K562 (cell line): Measurements from ENCODE around the gene POR. TPM values are rescaled to one million over a fixed set of nuclear protein-coding genes. Genes with fewer than 3 reads are reported as not detected.
A peak's percentile ranks its signal among the peaks of the same experiment; 100 is the strongest.

ENCODE experiments used
- MBD2 ChIP-seq: sonication (generic); IDR thresholded peaks from 2 replicates; pipeline ENCODE4 v1.6.1; 2016; ENCODE audit warnings: low read depth, borderline replicate concordance
- MTA1 ChIP-seq: fragments of 450-650 bp; IDR thresholded peaks from 2 replicates; pipeline ENCODE4 v1.6.1; 2017; ENCODE audit warnings: borderline replicate concordance
- NRF1 ChIP-seq, 2 experiments: fragments of 450-650 bp; IDR thresholded peaks in 1 of 2; conservative IDR thresholded peaks in 1 of 2; 2 replicates each; pipeline ENCODE4 v1.6.1; 2014; ENCODE audit warnings: mild to moderate bottlenecking in 2 of 2
- SNRNP70 ChIP-seq: fragments of 200-400 bp; formaldehyde crosslinking; optimal IDR thresholded peaks from 2 replicates; pipeline ENCODE3; 2017; ENCODE audit warnings: low read depth, low read length
- SREBF2 ChIP-seq: sonication (generic); formaldehyde crosslinking; IDR thresholded peaks from 2 replicates; pipeline ENCODE4 v1.4.0; 2020; ENCODE audit warnings: mild to moderate bottlenecking, missing genetic modification reagents
- ZBTB8A ChIP-seq: fragments of 450-650 bp; IDR thresholded peaks from 2 replicates; pipeline ENCODE4 v1.6.1; 2018; ENCODE audit warnings: mild to moderate bottlenecking, moderate library complexity; ENCODE audit not compliant: partially characterized antibody
- ZNF311 ChIP-seq: fragments of 250-450 bp; sonication (Bioruptor Pico); IDR thresholded peaks from 2 replicates; pipeline ENCODE4 v1.4.0; 2020; ENCODE audit warnings: mild to moderate bottlenecking, moderate library complexity
- ZNF561 ChIP-seq: fragments of 450-650 bp; formaldehyde crosslinking; conservative IDR thresholded peaks from 2 replicates; pipeline ENCODE4 v1.4.0; 2020; ENCODE audit warnings: mild to moderate bottlenecking, moderate library complexity
- polyA plus RNA-seq, 8 experiments: library from polyadenylated mRNA; depleted of rRNA in 4 of 8; stranded (reverse) in 5 of 8; unstranded in 3 of 8; fragments of >200 nt; fragmentation: Nextera tagmentation in 2 of 8; fragmentation: Illumina TruSeq in 1 of 8; extraction: Ambion mirVana in 2 of 8; extraction: Trizol in 1 of 8; gene quantifications; 2 replicates each; pipeline versions ENCODE4 v1.2.1 to v1.2.3, GENCODE V29; 2011 to 2014; ENCODE audit warnings: inconsistent platforms in 1 of 8, missing spikeins in 1 of 8
- total RNA-seq, 7 experiments: library from RNA; depleted of rRNA in 6 of 7; stranded (reverse); fragments of >200 nt in 6 of 7; fragmentation: Illumina TruSeq in 2 of 7; extraction: Trizol in 2 of 7; gene quantifications; 2 replicates each; pipeline versions ENCODE4 v1.2.1 to v1.2.3, GENCODE V29; 2011 to 2021; ENCODE audit warnings: low replicate concordance in 1 of 7
- TF ChIP-seq, protein P1 (sequence below): fragments of 450-650 bp; conservative IDR thresholded peaks from 2 replicates; pipeline ENCODE4 v1.6.1; 2016; ENCODE audit warnings: missing genetic modification characterization, low read depth, mild to moderate bottlenecking, control low read depth, missing compliant biosample characterization
- TF ChIP-seq, protein P2 (sequence below): fragments of 450-650 bp; IDR thresholded peaks from 2 replicates; pipeline ENCODE4 v1.6.1; 2017; ENCODE audit warnings: antibody characterized with exemption
- TF ChIP-seq, protein P3 (sequence below): sonication (generic); formaldehyde crosslinking; IDR thresholded peaks from 2 replicates; pipeline ENCODE4 v1.8.1; 2023; ENCODE audit warnings: mild to moderate bottlenecking, missing genetic modification reagents
- TF ChIP-seq, protein P4 (sequence below): fragments of 450-650 bp; IDR thresholded peaks from 2 replicates; pipeline ENCODE4 v1.6.1; 2016; ENCODE audit warnings: borderline replicate concordance
- TF ChIP-seq, protein P5 (sequence below): fragments of 450-650 bp; IDR thresholded peaks from 2 replicates; pipeline ENCODE4 v1.6.1; 2018; ENCODE audit warnings: mild to moderate bottlenecking, low read depth; ENCODE audit not compliant: partially characterized antibody
- TF ChIP-seq, protein P6 (sequence below): sonication (generic); formaldehyde crosslinking; IDR thresholded peaks from 2 replicates; pipeline ENCODE4 v1.8.1; 2023; ENCODE audit warnings: mild to moderate bottlenecking, missing genetic modification reagents

The POR gene
- total and polyA plus RNA-seq, 9 of the 15 experiments (the other 6 are each of a cell fraction or from before 2014, with no cell fraction given) = 4.7 to 142 (median 40.8) TPM

DNA sequence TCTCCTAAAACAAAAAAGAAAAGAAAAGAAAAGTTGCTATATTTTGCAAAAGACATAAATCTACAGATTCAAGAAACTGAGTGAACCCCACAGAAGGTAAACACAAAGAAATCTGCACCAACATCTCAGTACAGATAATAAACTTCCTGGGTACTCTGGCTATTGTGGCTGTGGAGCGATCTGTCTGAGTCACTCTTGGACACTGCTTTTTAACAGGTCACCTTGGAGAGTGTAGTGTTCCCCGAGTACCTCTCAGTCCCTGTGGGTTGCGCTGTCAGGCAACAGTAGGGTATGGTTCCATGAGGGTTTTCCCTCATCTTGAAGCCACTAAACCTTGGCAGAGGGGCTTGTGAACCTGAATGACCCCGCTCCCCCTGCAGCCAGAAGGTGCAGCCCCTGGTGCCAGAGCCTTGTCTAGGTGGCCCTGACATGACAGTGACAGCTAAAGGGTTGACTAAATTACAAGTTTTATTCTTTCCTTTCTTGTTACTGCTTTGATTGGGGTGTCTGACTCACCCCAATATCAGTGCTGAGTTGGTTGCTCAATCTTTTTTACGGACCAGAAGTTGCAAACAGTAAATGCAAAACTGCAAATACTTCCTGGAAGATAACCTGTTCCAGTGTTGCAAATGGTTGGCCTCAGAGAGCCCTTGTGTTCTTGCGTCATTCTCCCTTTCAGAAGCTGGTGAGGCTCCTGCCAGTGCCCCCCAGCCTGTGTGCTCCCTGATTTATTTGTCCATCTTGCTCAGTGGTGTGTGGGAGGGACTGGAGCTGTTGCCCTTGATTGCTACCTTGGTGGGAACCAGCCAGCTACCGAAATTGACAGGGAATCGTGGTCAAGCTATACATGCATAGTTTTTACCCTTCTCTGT, 30.6 kb downstream of the POR start (continued):
- no peak for TF ChIP-seq ZNF561 (CRISPR knock-in tag)
- no peak; the same call in 1 of the 2 replicates for TF ChIP-seq MTA1
- TF ChIP-seq, protein P1, sequence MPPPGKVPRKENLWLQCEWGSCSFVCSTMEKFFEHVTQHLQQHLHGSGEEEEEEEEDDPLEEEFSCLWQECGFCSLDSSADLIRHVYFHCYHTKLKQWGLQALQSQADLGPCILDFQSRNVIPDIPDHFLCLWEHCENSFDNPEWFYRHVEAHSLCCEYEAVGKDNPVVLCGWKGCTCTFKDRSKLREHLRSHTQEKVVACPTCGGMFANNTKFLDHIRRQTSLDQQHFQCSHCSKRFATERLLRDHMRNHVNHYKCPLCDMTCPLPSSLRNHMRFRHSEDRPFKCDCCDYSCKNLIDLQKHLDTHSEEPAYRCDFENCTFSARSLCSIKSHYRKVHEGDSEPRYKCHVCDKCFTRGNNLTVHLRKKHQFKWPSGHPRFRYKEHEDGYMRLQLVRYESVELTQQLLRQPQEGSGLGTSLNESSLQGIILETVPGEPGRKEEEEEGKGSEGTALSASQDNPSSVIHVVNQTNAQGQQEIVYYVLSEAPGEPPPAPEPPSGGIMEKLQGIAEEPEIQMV (tag) = no peak
- TF ChIP-seq ZBTB8A = no peak
- peak; percentile 24 to 39; a peak in 1 of 4 replicates for TF ChIP-seq NRF1 (conservative IDR thresholded peaks at IDR 0.05 in 1 of 2, IDR thresholded peaks at IDR 0.05 in 1 of 2)
- no peak for TF ChIP-seq SREBF2
- no peak for TF ChIP-seq SNRNP70
- no peak for TF ChIP-seq ZNF311
- TF ChIP-seq MBD2 = no peak
- TF ChIP-seq, protein P2, sequence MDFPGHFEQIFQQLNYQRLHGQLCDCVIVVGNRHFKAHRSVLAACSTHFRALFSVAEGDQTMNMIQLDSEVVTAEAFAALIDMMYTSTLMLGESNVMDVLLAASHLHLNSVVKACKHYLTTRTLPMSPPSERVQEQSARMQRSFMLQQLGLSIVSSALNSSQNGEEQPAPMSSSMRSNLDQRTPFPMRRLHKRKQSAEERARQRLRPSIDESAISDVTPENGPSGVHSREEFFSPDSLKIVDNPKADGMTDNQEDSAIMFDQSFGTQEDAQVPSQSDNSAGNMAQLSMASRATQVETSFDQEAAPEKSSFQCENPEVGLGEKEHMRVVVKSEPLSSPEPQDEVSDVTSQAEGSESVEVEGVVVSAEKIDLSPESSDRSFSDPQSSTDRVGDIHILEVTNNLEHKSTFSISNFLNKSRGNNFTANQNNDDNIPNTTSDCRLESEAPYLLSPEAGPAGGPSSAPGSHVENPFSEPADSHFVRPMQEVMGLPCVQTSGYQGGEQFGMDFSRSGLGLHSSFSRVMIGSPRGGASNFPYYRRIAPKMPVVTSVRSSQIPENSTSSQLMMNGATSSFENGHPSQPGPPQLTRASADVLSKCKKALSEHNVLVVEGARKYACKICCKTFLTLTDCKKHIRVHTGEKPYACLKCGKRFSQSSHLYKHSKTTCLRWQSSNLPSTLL = no peak
- TF ChIP-seq, protein P3, sequence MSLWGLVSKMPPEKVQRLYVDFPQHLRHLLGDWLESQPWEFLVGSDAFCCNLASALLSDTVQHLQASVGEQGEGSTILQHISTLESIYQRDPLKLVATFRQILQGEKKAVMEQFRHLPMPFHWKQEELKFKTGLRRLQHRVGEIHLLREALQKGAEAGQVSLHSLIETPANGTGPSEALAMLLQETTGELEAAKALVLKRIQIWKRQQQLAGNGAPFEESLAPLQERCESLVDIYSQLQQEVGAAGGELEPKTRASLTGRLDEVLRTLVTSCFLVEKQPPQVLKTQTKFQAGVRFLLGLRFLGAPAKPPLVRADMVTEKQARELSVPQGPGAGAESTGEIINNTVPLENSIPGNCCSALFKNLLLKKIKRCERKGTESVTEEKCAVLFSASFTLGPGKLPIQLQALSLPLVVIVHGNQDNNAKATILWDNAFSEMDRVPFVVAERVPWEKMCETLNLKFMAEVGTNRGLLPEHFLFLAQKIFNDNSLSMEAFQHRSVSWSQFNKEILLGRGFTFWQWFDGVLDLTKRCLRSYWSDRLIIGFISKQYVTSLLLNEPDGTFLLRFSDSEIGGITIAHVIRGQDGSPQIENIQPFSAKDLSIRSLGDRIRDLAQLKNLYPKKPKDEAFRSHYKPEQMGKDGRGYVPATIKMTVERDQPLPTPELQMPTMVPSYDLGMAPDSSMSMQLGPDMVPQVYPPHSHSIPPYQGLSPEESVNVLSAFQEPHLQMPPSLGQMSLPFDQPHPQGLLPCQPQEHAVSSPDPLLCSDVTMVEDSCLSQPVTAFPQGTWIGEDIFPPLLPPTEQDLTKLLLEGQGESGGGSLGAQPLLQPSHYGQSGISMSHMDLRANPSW (CRISPR knock-in tag) = no peak
- TF ChIP-seq, protein P4, sequence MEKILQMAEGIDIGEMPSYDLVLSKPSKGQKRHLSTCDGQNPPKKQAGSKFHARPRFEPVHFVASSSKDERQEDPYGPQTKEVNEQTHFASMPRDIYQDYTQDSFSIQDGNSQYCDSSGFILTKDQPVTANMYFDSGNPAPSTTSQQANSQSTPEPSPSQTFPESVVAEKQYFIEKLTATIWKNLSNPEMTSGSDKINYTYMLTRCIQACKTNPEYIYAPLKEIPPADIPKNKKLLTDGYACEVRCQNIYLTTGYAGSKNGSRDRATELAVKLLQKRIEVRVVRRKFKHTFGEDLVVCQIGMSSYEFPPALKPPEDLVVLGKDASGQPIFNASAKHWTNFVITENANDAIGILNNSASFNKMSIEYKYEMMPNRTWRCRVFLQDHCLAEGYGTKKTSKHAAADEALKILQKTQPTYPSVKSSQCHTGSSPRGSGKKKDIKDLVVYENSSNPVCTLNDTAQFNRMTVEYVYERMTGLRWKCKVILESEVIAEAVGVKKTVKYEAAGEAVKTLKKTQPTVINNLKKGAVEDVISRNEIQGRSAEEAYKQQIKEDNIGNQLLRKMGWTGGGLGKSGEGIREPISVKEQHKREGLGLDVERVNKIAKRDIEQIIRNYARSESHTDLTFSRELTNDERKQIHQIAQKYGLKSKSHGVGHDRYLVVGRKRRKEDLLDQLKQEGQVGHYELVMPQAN = no peak
- TF ChIP-seq, protein P5, sequence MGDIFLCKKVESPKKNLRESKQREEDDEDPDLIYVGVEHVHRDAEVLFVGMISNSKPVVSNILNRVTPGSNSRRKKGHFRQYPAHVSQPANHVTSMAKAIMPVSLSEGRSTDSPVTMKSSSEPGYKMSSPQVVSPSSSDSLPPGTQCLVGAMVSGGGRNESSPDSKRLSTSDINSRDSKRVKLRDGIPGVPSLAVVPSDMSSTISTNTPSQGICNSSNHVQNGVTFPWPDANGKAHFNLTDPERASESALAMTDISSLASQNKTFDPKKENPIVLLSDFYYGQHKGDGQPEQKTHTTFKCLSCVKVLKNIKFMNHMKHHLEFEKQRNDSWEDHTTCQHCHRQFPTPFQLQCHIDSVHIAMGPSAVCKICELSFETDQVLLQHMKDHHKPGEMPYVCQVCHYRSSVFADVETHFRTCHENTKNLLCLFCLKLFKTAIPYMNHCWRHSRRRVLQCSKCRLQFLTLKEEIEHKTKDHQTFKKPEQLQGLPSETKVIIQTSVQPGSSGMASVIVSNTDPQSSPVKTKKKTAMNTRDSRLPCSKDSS = no peak
- TF ChIP-seq, protein P6, sequence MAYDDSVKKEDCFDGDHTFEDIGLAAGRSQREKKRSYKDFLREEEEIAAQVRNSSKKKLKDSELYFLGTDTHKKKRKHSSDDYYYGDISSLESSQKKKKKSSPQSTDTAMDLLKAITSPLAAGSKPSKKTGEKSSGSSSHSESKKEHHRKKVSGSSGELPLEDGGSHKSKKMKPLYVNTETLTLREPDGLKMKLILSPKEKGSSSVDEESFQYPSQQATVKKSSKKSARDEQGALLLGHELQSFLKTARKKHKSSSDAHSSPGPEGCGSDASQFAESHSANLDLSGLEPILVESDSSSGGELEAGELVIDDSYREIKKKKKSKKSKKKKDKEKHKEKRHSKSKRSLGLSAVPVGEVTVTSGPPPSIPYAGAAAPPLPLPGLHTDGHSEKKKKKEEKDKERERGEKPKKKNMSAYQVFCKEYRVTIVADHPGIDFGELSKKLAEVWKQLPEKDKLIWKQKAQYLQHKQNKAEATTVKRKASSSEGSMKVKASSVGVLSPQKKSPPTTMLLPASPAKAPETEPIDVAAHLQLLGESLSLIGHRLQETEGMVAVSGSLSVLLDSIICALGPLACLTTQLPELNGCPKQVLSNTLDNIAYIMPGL (CRISPR knock-in tag) = no peak
